AG04450 (cell line): ENCODE data around the gene HSPG2. TPM values are rescaled to one million over a fixed set of nuclear protein-coding genes. Genes with fewer than 3 reads are reported as not detected.

ENCODE experiments used
- CTCF ChIA-PET: fragments of 300-600, 350-600 bp; formaldehyde crosslinking; extraction: SDS; loops from one replicate; lab custom pipeline; 2022; ENCODE audit warnings: antibody characterized with exemption, inconsistent platforms; lab: Charles Lee
- POLR2A ChIA-PET: fragments of 350-600 bp; formaldehyde crosslinking; extraction: SDS; loops from one replicate; lab custom pipeline; 2021; ENCODE audit warnings: antibody characterized with exemption, inconsistent platforms; lab: Yijun Ruan, JAX
- DNase-seq: peaks from one replicate; pipeline ENCODE4 v3.0.0-alpha.2; 2011; ENCODE audit warnings: low read depth, low spot score
- H3K27ac ChIP-seq: one replicate; pipeline ENCODE4 v1.5.1; 2012; ENCODE audit warnings: low read depth, low read length, control low read depth
- H3K27me3 ChIP-seq: one replicate; pipeline ENCODE4 v1.6.0; 2012; ENCODE audit warnings: low read length; ENCODE audit not compliant: control insufficient read depth, insufficient read depth
- H3K4me3 ChIP-seq: 2 replicates; pipeline ENCODE4 v1.5.1; 2011; ENCODE audit warnings: mild to moderate bottlenecking, low read depth, low read length, control low read depth
- H3K9me3 ChIP-seq: 2 replicates; pipeline ENCODE4 v1.5.1; 2012; ENCODE audit warnings: low read length; ENCODE audit not compliant: control insufficient read depth, insufficient read depth
- CTCF ChIP-seq: IDR thresholded peaks from 2 replicates; pipeline ENCODE4 v1.5.1; 2011; ENCODE audit warnings: low read depth, low read length, control low read depth, inconsistent platforms
- polyA plus RNA-seq: library from polyadenylated mRNA; depleted of rRNA; stranded (reverse); fragments of >200 nt; gene quantifications from 2 replicates; pipeline ENCODE4 v1.2.3, GENCODE V29; 2011

HSPG2 gene
- polyA plus RNA-seq, 1 experiment = 9.7 TPM

GRCh38 chr1:21873761-21874160 lies 63.3 kb downstream of the HSPG2 start:
- no peak for TF ChIP-seq CTCF
- no peak overlapping the region for H3K4me3 ChIP-seq
- H3K27me3 ChIP-seq = no peaks in the 10 kb centered on the region
- H3K9me3 ChIP-seq = no peaks in the 10 kb centered on the region
- CTCF ChIA-PET = no interaction called here
- POLR2A ChIA-PET = no interaction called here
- no peak overlapping the region for H3K27ac ChIP-seq
- DNase-seq = no peak

- H3K27me3 ChIP-seq = no peaks in the 10 kb centered on the region
- H3K27ac ChIP-seq = no peak overlapping the region
- H3K4me3 ChIP-seq = no peak overlapping the region
- DNase-seq = no peak
- ChIA-PET POLR2A (no interaction called here), CTCF (no interaction called here)
- H3K9me3 ChIP-seq = no peaks in the 10 kb centered on the region
- TF ChIP-seq CTCF = no peak
These were observed 63.9 kb downstream of the HSPG2 start for GRCh38 chr1:21873174-21873573.

- H3K4me3 ChIP-seq = no peak overlapping the region
- ChIA-PET POLR2A (no interaction called here), CTCF (no interaction called here)
- no peak for TF ChIP-seq CTCF
- DNase-seq = no peak
- H3K9me3 ChIP-seq = no peaks in the 10 kb centered on the region
- no peaks in the 10 kb centered on the region for H3K27me3 ChIP-seq
- H3K27ac ChIP-seq = no peak overlapping the region
These were observed 64.5 kb downstream of the HSPG2 start for GRCh38 chr1:21872445-21873079.

- TF ChIP-seq CTCF = no peak
- POLR2A ChIA-PET = no interaction called here
- CTCF ChIA-PET = no interaction called here
These were observed 65.2 kb downstream of the HSPG2 start for GRCh38 chr1:21871943-21872342.

GRCh38 chr1:21870611-21871010 lies 66.5 kb downstream of the HSPG2 start:
- ChIA-PET POLR2A (no interaction called here), CTCF (no interaction called here)
- Histone ChIP-seq H3K9me3 (no peaks in the 10 kb centered on the region), H3K27me3 (no peaks in the 10 kb centered on the region), H3K27ac (no peak overlapping the region), H3K4me3 (no peak overlapping the region)
- TF ChIP-seq CTCF = no peak
- no peak for DNase-seq

More at GRCh38 chr1:21871943-21872342, 65.2 kb downstream of the HSPG2 start:
- H3K9me3 ChIP-seq = no peaks in the 10 kb centered on the region
- H3K27ac ChIP-seq = no peak overlapping the region
- H3K4me3 ChIP-seq = no peak overlapping the region
- no peak for DNase-seq
- H3K27me3 ChIP-seq = no peaks in the 10 kb centered on the region
